ENCODE results near the gene EPB41. TPM values are rescaled to one million over a fixed set of nuclear protein-coding genes. Genes with fewer than 3 reads are reported as not detected.

EPB41 gene
- polyA plus RNA-seq, 2 of the 4 experiments (the other 2 are of a cell fraction) = 4.9 to 12.8 TPM

GRCh38 chr1:29096231-29096886, 182.0 kb downstream of the EPB41 start (continued):
- TF ChIP-seq, protein P1, sequence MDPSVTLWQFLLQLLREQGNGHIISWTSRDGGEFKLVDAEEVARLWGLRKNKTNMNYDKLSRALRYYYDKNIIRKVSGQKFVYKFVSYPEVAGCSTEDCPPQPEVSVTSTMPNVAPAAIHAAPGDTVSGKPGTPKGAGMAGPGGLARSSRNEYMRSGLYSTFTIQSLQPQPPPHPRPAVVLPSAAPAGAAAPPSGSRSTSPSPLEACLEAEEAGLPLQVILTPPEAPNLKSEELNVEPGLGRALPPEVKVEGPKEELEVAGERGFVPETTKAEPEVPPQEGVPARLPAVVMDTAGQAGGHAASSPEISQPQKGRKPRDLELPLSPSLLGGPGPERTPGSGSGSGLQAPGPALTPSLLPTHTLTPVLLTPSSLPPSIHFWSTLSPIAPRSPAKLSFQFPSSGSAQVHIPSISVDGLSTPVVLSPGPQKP (IDR thresholded peaks at IDR 0.05; ENCODE audit: low read depth, low read length) = no peak
- TF ChIP-seq CTCF (IDR thresholded peaks at IDR 0.05) = no peak

GRCh38 chr1:29099286-29099685, 184.9 kb downstream of the EPB41 start:
- H3K9me3 ChIP-seq = no peaks in the 10 kb centered on the region
- POLR2A ChIA-PET = no interaction called here
- FAIRE-seq (no peak), ATAC-seq (no peak), DNase-seq (ENCODE audit: low read depth in 1 of 2, low spot score in 1 of 2) (no peak)
- H3K27ac ChIP-seq = no peak overlapping the region
- WGBS (ENCODE audit: missing lambda C conversion rate) = 91% methylated on average over 4 of the region's 4 CpGs
- no peak overlapping the region for H3K4me3 ChIP-seq
- H3K4me2 ChIP-seq = no peak overlapping the region
- no peak for TF ChIP-seq TP53 (CRISPR knock-in tag; IDR thresholded peaks at IDR 0.05)
- no peak for TF ChIP-seq CEBPB (IDR thresholded peaks at IDR 0.05)
- TF ChIP-seq EP300 (IDR thresholded peaks at IDR 0.05) = no peak
- TF ChIP-seq, protein P1 (IDR thresholded peaks at IDR 0.05; ENCODE audit: low read depth, low read length) = no peak
- no peak for TF ChIP-seq PHF8 (IDR thresholded peaks at IDR 0.05; ENCODE audit: borderline replicate concordance, low read depth)
- no peak for TF ChIP-seq ZNF302 (CRISPR knock-in tag; IDR thresholded peaks at IDR 0.05)
- TF ChIP-seq HOXB13 (CRISPR knock-in tag; IDR thresholded peaks at IDR 0.05; ENCODE audit: low read depth) = no peak
- no peak for TF ChIP-seq GATA3 (IDR thresholded peaks at IDR 0.05; ENCODE audit: borderline replicate concordance)
- no peak for TF ChIP-seq POLR2A (IDR thresholded peaks at IDR 0.05; ENCODE audit: low read length)
- TF ChIP-seq POLR2AphosphoS2 (conservative IDR thresholded peaks at IDR 0.05; ENCODE audit: low read length) = no peak
- no peak for TF ChIP-seq EHF (CRISPR knock-in tag; IDR thresholded peaks at IDR 0.05)
- no peak for TF ChIP-seq ZC3H11A (IDR thresholded peaks at IDR 0.05)
- TF ChIP-seq RNF2 (IDR thresholded peaks at IDR 0.05; ENCODE audit: borderline replicate concordance, low read depth) = no peak
- CTCF ChIA-PET = interaction anchor here (0.6 kb wide), 1 partner anchor 209 kb away, joined by 3 read pairs; no protein-coding TSS in a partner anchor
- no peaks in the 10 kb centered on the region for H3K4me1 ChIP-seq

- 97% methylated on average over 1 of the region's 1 CpG for WGBS (ENCODE audit: missing lambda C conversion rate)
- Histone ChIP-seq H3K4me2 (no peak overlapping the region), H3K9me3 (no peaks in the 10 kb centered on the region), H3K4me1 (peaks cover under 1% of the 10 kb centered on the region; the same call in 1 of the 3 replicates), H3K27ac (no peak overlapping the region), H3K4me3 (no peak overlapping the region)
- no peak for ATAC-seq
- ChIA-PET POLR2A (no interaction called here), CTCF (interaction anchor here (1.0 kb wide), 1 partner anchor 20 kb away, joined by 3 read pairs; no protein-coding TSS in a partner anchor)
- TF ChIP-seq HDAC2 (IDR thresholded peaks at IDR 0.05) (no peak), EP300 (IDR thresholded peaks at IDR 0.05) (no peak), JUNB (IDR thresholded peaks at IDR 0.05) (no peak), PHF8 (IDR thresholded peaks at IDR 0.05; ENCODE audit: borderline replicate concordance, low read depth) (no peak), CBX8 (IDR thresholded peaks at IDR 0.05) (no peak), EHMT2 (IDR thresholded peaks at IDR 0.05; ENCODE audit: low read depth) (no peak), ESRRA (IDR thresholded peaks at IDR 0.05; ENCODE audit: borderline replicate concordance, low read length) (no peak), FOSL2 (IDR thresholded peaks at IDR 0.05) (no peak), FOSL2 (CRISPR knock-in tag; IDR thresholded peaks at IDR 0.05) (no peak), SREBF2 (IDR thresholded peaks at IDR 0.05) (no peak), FOSB (CRISPR knock-in tag; IDR thresholded peaks at IDR 0.05) (no peak), BHLHE40 (IDR thresholded peaks at IDR 0.05; ENCODE audit: low read depth, low read length) (no peak), CEBPB (IDR thresholded peaks at IDR 0.05) (no peak), RFX5 (IDR thresholded peaks at IDR 0.05) (no peak), GATA3 (IDR thresholded peaks at IDR 0.05; ENCODE audit: borderline replicate concordance) (no peak), POLR2A (IDR thresholded peaks at IDR 0.05; ENCODE audit: low read length) (no peak), TFCP2L1 (CRISPR knock-in tag; IDR thresholded peaks at IDR 0.05) (no peak), ZNF302 (CRISPR knock-in tag; IDR thresholded peaks at IDR 0.05) (no peak), NFE2L2 (conservative IDR thresholded peaks at IDR 0.05; ENCODE audit: low read length) (no peak), NPAS2 (CRISPR knock-in tag; IDR thresholded peaks at IDR 0.05; ENCODE audit: borderline replicate concordance) (no peak)
- DNase-seq (ENCODE audit: low read depth in 1 of 2, low spot score in 1 of 2) = no peak
- FAIRE-seq = no peak
These were observed 186.1 kb downstream of the EPB41 start for GRCh38 chr1:29100487-29100886.

All from A549 (cell line).